HUES6 (cell line): ENCODE results near the gene RAB13.

ENCODE experiments used
- H3K27ac ChIP-seq: 2 replicates; pipeline ENCODE4 v1.7.0; 2013; ENCODE audit warnings: low read depth, mild to moderate bottlenecking, low read length, inconsistent platforms
- H3K27me3 ChIP-seq: 2 replicates; pipeline ENCODE4 v1.6.1; 2013; ENCODE audit warnings: low read length; ENCODE audit not compliant: control insufficient read depth, insufficient read depth
- H3K36me3 ChIP-seq: 2 replicates; pipeline ENCODE4 v1.6.1; 2013; ENCODE audit warnings: low read length; ENCODE audit not compliant: control insufficient read depth, insufficient read depth
- H3K4me1 ChIP-seq: 2 replicates; pipeline ENCODE4 v1.6.1; 2013; ENCODE audit warnings: low read length; ENCODE audit not compliant: control insufficient read depth, insufficient read depth
- H3K4me3 ChIP-seq: 2 replicates; pipeline ENCODE4 v1.5.1; 2013; ENCODE audit warnings: low read depth, low read length
- H3K9ac ChIP-seq: one replicate; pipeline ENCODE4 v1.6.1; 2013; ENCODE audit warnings: mild to moderate bottlenecking, low read length
- H3K9me3 ChIP-seq: 2 replicates; pipeline ENCODE4 v1.6.1; 2013; ENCODE audit warnings: low read depth, low read length; ENCODE audit not compliant: control insufficient read depth, insufficient read depth

Gene RAB13

GRCh38 chr1:153963030-153963849 lies 22.9 kb downstream of the RAB13 start, which contains the start of gene SLC39A1:
SLC39A1 (minus strand) TSS chr1:153963537; CDS start chr1:153962715, 822 bp downstream.
- peak within 1 kb of the TSS; percentile 89 for H3K4me3 ChIP-seq
- peak within 1 kb of the TSS; percentile 91 for H3K27ac ChIP-seq
- H3K4me1 ChIP-seq, result peaks cover 14% of the 10 kb centered on the region

GRCh38 chr1:153962088-153963029 lies 23.8 kb downstream of the RAB13 start:
- H3K36me3 ChIP-seq, result peaks cover 28% of the 10 kb centered on the region
- peak overlapping the region; percentile 90 for H3K9ac ChIP-seq
- H3K4me3 ChIP-seq, result peak overlapping the region; percentile 89
- H3K9me3 ChIP-seq, result no peaks in the 10 kb centered on the region
- no peaks in the 10 kb centered on the region for H3K27me3 ChIP-seq
- peaks cover 14% of the 10 kb centered on the region for H3K4me1 ChIP-seq
- H3K27ac ChIP-seq, result peak overlapping the region; percentile 91

More at GRCh38 chr1:153963030-153963849, 22.9 kb downstream of the RAB13 start, which contains the start of gene SLC39A1:
- Histone ChIP-seq H3K36me3 (peaks cover 28% of the 10 kb centered on the region), H3K9ac (peak within 1 kb of the TSS; percentile 90), H3K9me3 (no peaks in the 10 kb centered on the region), H3K27me3 (no peaks in the 10 kb centered on the region)

GRCh38 chr1:153961421-153961820 lies 24.7 kb downstream of the RAB13 start:
- Histone ChIP-seq H3K9ac (peak overlapping the region; percentile 90), H3K36me3 (peaks cover 28% of the 10 kb centered on the region), H3K4me1 (peaks cover 23% of the 10 kb centered on the region), H3K27ac (no peak overlapping the region), H3K4me3 (peak overlapping the region; percentile 89), H3K9me3 (no peaks in the 10 kb centered on the region), H3K27me3 (no peaks in the 10 kb centered on the region)

- Histone ChIP-seq H3K36me3 (peaks cover 28% of the 10 kb centered on the region), H3K9ac (no peak overlapping the region), H3K4me3 (no peak overlapping the region), H3K27ac (no peak overlapping the region), H3K4me1 (peaks cover 28% of the 10 kb centered on the region), H3K27me3 (no peaks in the 10 kb centered on the region), H3K9me3 (no peaks in the 10 kb centered on the region)
Measured at GRCh38 chr1:153960206-153960605, 25.9 kb downstream of the RAB13 start.

GRCh38 chr1:153959454-153959853 lies 26.7 kb downstream of the RAB13 start:
- H3K36me3 ChIP-seq, result peaks cover 30% of the 10 kb centered on the region
- H3K27ac ChIP-seq, result no peak overlapping the region; the same call in 1 of the 2 replicates
- peaks cover 28% of the 10 kb centered on the region for H3K4me1 ChIP-seq
- H3K4me3 ChIP-seq, result no peak overlapping the region
- no peaks in the 10 kb centered on the region for H3K27me3 ChIP-seq
- H3K9me3 ChIP-seq, result no peaks in the 10 kb centered on the region
- H3K9ac ChIP-seq, result no peak overlapping the region

- peak overlapping the region; percentile 25; the same call in 1 of the 2 replicates for H3K4me3 ChIP-seq
- H3K9ac ChIP-seq, result peak overlapping the region; percentile 31
- H3K36me3 ChIP-seq, result peaks cover 34% of the 10 kb centered on the region
- no peaks in the 10 kb centered on the region for H3K27me3 ChIP-seq
- H3K4me1 ChIP-seq, result peaks cover 28% of the 10 kb centered on the region
- H3K9me3 ChIP-seq, result no peaks in the 10 kb centered on the region
- peak overlapping the region; percentile 26; the same call in 1 of the 2 replicates for H3K27ac ChIP-seq
Measured at GRCh38 chr1:153958961-153959260, 27.2 kb downstream of the RAB13 start.

- Histone ChIP-seq H3K36me3 (peaks cover 39% of the 10 kb centered on the region), H3K27me3 (no peaks in the 10 kb centered on the region), H3K4me3 (peak within 1 kb of the TSS; percentile 74), H3K27ac (peak within 1 kb of the TSS; percentile 69), H3K9ac (peak within 1 kb of the TSS; percentile 90), H3K9me3 (no peaks in the 10 kb centered on the region), H3K4me1 (peaks cover 28% of the 10 kb centered on the region)
Measured at GRCh38 chr1:153958111-153958960, 27.8 kb downstream of the RAB13 start, which contains the start of gene CRTC2. CRTC2 (minus strand) TSS chr1:153958612; CDS start chr1:153958497, 115 bp downstream.

- Histone ChIP-seq H3K9me3 (no peaks in the 10 kb centered on the region), H3K4me1 (peaks cover 28% of the 10 kb centered on the region), H3K27ac (peak overlapping the region; percentile 69; the same call in 1 of the 2 replicates)
Measured at GRCh38 chr1:153957744-153958110, 28.4 kb downstream of the RAB13 start.

GRCh38 chr1:153956997-153957715 lies 29.0 kb downstream of the RAB13 start:
- Histone ChIP-seq H3K4me3 (peak overlapping the region; percentile 74), H3K36me3 (peaks cover 48% of the 10 kb centered on the region), H3K27me3 (no peaks in the 10 kb centered on the region), H3K27ac (peak overlapping the region; percentile 69; the same call in 1 of the 2 replicates), H3K4me1 (peaks cover 28% of the 10 kb centered on the region), H3K9me3 (no peaks in the 10 kb centered on the region), H3K9ac (peak overlapping the region; percentile 90)

More at GRCh38 chr1:153957744-153958110, 28.4 kb downstream of the RAB13 start:
- Histone ChIP-seq H3K27me3 (no peaks in the 10 kb centered on the region), H3K4me3 (peak overlapping the region; percentile 74), H3K36me3 (peaks cover 42% of the 10 kb centered on the region), H3K9ac (peak overlapping the region; percentile 90)

- Histone ChIP-seq H3K27me3 (no peaks in the 10 kb centered on the region), H3K27ac (no peak overlapping the region), H3K4me1 (peaks cover 23% of the 10 kb centered on the region), H3K4me3 (no peak overlapping the region), H3K36me3 (peaks cover 49% of the 10 kb centered on the region), H3K9me3 (no peaks in the 10 kb centered on the region), H3K9ac (no peak overlapping the region)
Measured at GRCh38 chr1:153954826-153955225, 31.3 kb downstream of the RAB13 start.
